HCEC 1CT (cell line): ENCODE results near the gene TMEM9.

Source experiments
- DNase-seq: peaks from one replicate; pipeline ENCODE4 v3.0.0-alpha.2; 2017

Gene TMEM9

DNA sequence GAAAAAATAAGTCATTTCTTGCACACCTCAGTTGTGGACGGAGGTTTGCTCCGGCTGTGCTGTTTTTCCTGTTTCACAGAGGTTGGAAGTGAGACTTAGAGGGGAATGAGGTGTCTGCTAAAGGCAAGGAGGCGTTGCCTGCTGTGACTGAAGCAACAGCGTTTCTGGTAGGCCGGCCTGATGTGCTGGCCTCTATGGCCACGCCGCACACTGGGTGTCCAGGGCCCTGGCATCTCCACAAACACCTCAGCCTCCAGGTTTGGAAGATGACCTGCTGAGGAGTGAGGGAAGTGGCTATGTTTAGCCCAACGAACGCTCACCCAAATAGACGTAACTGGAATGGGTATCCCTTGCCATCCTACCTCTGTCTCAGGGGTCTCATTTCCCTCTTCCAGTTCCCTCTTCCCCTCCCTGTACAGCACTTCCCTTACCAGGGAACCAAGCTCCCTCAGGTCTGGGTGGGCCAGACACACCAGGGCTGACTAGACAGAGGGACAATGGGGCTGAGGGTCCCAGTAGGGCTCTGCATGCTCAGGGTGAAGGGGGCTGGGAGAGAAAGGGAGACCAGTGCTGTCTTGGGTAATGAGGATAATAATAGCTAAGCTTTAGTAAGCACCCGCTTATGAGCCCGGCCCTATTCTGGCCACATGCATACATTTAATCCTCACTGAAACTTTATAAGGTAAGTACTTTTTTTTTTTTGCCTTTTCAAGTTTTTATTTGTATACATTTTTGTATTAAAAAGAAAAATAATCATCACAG, 53.9 kb downstream of the TMEM9 start:
- DNase-seq, result no peak

DNA sequence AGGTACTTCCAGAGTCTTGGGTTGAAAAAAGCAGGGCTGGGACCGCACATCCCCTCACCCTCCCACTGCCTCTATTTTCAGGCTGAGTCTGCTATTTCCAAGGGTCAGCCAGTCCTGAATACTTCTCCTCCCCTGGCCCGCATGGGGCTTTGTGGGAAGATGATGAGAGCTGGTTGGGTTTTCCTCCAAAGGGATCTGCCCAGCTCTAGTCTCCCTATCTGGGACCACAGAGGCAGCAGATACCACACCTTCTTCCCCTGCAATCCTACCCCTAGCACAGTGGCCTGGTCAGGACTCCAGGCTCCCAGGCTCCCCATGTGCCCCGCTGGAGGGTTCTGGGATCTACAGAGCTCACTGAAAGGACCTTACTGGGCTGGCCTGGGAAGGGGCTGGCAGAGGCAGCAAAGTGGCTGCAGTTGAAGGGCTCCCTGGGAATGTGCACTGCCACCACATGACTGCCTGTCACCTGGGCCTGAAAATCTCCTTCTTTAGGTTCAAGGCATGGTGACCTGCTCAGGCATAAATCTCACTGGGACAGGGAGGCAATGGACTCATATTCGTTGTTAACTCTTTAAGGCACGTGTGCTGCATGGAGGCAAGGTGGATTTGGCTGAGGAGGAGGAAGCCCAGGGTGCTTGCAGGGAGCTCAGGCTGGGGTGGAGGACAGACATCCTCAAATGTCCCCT, 55.1 kb downstream of the TMEM9 start:
- no peak for DNase-seq

DNA sequence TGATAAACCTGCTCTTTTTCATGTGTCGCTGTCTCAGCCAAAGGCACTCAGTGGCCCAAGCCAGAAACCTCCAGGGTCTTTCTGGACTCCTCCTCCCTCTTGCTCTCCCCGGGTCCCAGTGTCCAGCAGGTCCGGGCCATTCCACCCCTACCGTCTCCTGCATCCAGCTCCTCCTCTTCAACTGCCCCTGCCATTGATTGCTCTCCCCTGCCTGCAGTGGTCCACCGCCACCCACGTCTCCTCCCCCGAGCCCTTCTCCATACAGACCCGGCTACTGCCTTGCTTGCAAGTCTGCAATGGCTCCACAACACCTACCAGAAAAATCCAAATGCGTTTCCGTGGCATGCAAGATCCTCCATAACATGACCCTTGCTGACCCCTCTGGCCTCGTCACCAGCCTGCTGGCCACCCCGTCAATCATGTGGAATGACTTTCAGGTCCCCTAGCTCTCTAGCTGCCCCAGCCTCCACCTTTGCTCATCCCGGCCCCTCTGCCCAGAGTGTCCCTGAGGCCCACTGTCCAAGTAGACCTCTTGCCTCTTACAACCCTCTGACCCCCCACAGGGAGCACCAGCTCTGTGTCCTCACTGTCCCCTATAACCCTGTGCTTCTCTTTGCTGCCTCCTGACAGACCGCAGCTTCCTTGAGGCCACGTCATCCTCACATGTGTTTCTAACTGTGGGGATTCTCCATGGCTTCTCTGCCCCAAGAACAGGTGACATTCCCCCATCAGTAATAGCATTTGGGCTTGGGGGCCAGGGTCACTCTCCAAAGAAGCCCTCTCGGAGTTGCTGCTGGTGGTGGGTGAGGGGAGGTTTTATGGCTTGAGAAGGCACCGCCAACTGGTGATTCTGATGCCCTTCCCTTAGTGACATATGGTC, 57.1 kb downstream of the TMEM9 start:
- no peak for DNase-seq

DNA sequence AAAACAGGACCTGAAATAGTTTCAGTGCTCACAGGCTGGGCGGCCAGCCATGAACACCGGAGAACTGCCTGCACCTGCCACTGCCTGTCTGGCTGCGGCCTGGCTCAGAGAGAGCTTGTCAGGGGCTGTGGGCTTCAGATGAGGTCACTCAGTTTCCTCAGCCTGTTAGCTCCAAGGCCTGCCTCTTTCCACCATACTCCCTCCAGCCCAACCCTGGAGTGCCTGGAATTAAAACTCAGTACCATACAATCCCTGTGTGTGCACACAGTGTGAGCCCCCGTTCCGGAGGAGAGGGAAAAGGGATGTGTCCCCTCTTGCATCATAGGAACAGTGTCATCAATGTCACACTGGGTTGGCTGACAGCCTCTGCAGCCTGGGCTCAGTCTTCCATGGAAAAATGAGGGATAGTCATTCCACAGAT, 58.2 kb downstream of the TMEM9 start:
- no peak for DNase-seq

DNA sequence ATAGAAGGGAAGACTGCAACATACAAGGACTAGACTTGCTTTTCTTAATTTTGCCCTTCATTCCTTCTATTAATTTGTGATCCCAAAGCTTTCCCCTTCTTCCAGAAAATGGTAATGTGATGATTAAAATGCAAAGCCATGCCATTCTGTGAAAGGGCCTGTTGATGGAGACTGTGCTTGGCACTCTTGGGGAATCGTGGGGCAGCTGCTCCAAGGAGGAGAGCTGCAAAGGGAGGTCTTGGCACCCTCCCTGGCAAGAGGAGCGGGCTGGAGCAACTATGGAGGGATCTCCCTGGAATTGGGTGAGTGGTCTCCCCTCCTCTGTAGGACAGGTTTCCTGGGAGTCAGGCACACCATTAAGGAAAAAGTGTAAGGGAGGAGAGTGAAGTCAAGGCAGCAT, 58.7 kb downstream of the TMEM9 start:
- DNase-seq, result no peak

DNA sequence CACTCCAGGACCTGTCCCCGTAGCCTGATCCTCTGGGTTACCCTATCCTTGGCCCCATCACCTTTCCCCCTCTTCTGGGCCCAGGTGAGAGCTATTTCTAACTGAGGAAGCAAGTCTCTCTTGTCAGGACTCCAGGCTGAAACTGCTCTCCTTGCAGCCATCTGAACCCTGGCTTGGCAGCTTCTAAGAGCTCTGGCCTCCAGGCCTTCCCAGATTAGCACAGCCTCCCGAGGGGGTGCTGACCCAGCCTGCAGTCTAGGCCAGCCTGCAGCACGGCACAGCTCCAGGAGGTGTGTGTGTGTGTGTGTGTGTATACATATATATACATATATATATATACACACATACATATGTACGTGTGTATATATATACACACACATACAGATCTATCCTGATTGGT, 59.4 kb downstream of the TMEM9 start:
- DNase-seq, result no peak

DNA sequence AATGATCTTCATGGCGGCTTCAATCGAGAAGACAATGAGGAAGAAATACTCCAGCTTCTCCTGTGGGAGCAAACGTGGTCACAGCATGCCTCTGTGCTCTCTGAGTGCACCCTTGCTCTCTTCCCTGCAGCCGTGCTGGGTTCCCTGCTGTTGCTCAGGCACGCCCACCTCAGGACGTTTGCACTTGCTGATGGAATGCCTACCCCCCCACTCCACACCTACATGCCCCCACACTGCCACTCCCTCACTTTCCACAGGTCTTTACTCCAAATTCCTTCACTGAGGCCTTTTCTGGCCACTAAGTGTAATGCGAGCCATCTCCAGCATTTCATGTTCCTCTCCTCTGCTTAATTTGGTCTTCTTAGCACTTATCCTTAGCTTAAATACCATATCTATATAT, 60.3 kb downstream of the TMEM9 start:
- no peak for DNase-seq

DNA sequence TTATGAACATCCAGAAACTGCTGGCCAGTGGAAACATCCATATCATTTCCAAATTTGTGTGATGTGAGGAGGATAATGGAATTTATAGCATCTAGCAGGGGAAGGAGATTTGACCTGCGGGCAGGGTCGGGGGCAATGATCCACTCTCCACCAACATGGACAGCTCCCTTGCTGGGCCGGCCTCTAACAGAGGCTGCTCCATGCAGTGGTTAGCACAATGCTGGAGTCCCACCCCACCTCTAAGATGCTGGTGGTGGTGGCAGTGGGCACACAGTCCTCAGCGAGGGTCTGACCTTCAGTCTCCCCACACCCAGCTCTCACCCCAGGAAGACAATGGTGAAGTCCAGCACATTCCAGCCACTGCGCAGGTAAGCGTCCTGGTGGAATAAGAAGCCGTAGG, 60.7 kb downstream of the TMEM9 start:
- no peak for DNase-seq

DNA sequence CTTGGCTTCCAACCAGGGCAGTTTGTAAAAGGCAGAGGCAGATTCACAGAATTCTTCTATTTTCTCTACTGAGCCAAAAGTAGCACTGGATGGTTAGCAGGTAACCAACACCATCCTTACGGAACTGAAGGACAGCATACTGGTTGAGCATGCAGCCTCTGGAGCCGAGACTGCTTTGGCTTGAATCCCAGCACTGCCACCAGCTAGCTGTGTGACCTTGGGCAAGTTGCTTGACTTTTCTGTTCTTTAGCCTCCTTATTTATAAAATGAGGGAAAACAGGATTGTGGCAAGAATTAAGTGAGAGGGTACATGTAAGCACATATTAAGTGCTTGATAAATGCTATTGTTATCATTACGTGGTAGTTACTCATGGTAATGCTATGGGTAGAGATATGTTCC, 61.5 kb downstream of the TMEM9 start:
- no peak for DNase-seq

DNA sequence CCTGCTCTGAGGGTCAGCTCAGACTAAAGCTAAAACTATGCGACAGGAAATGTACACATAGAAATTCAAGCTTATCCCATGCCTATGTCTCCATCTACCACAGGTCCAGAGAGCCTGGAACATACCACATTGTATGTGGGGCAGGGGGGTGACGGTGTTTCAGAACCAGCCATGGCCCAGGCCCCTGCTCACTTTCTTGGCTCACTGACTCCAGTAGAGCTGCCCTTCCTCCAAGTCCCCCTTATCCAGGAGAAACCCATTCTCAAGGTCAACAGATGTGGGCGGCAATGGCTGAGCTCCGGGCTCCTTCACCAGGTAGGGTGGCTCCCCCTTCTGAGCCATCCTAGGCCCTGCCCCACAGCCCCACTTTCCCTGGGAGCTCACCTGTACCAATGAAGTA, 63.0 kb downstream of the TMEM9 start:
- DNase-seq, result no peak

DNA sequence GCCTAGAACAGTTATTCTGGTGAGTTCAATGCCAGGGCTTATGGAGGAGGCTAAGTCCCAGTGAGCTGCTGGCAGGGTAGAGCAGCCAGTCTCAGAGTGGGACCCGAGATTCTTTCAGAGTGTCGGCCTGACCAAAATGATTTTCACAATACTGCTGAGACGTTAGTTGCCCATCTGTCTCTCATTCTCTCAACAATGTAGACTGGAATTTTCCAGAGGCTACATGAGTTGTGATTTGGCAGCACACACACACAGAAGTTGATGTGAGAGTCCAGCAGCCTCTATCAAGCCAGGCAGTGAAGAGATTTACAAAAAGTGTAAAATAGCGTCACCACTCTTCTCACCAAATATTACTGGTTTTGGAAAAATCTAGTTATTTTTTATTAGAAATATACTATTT, 63.7 kb downstream of the TMEM9 start:
- DNase-seq, result no peak

DNA sequence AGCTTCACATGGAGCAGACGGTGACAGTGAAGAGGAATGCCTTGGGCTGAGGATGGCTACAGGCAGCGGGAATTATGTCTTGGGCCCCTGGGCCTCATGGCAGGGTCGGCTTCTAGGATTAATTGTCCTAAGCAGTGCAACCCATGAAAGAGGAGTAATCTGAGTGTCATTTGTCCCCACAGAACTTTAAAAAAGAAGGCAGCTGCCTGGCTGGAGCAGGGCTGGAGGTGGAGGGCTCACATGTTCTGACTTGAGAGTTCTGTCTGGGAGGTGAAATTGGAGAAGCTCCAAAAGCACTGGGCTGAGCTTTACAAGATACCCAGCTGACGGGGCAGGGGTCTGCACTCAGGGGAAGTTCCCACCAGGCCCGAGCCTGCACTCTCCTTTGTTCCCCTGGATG, 64.7 kb downstream of the TMEM9 start:
- DNase-seq, result no peak

DNA sequence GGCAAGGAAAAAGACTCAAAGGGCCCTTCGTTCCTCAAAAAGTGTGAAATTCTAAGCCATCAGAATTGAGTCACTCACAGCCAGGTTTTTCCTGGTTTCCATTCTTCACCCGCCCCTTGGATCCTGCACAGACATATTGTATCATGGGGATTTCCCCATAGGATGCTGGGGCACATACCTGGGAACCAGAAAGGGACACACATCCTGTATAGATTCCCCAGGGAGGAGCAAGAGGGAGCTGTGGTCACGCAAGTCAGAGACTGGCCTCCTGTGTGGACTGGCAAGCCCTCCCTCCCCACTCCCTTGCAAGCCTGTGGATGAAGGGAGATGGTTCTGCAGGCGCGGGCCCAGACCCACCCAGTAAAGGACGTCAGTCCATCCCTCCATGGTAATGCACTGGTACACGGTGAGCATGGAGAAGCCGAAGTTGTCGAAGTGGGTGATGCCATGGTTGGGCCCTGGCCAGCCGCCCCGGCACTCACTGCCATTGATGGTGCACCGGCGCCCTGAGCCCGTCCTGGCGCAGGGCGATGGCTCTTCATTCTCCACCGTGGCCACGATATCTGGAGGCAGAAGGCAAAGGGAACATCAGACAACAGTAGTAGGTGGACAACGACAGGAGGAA, 65.3 kb downstream of the TMEM9 start:
- no peak for DNase-seq

DNA sequence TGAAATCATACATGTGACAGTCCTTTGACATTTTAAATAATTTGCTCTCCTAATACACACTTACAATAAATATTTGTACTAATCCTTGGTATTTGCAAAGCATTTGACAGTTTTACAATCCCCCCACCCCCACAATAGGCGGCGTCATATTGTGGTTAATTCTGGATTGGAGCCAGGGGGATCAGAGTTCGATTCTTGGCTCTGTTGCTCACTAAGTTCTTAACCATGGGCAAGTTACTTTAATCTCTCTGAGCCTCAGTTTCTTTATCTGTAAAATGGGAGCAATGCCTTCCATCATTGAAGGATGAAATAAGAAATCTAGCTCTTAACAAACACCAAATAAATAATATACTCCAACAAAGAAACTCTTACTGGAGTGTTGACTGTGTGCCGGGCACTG, 65.9 kb downstream of the TMEM9 start:
- no peak for DNase-seq

DNA sequence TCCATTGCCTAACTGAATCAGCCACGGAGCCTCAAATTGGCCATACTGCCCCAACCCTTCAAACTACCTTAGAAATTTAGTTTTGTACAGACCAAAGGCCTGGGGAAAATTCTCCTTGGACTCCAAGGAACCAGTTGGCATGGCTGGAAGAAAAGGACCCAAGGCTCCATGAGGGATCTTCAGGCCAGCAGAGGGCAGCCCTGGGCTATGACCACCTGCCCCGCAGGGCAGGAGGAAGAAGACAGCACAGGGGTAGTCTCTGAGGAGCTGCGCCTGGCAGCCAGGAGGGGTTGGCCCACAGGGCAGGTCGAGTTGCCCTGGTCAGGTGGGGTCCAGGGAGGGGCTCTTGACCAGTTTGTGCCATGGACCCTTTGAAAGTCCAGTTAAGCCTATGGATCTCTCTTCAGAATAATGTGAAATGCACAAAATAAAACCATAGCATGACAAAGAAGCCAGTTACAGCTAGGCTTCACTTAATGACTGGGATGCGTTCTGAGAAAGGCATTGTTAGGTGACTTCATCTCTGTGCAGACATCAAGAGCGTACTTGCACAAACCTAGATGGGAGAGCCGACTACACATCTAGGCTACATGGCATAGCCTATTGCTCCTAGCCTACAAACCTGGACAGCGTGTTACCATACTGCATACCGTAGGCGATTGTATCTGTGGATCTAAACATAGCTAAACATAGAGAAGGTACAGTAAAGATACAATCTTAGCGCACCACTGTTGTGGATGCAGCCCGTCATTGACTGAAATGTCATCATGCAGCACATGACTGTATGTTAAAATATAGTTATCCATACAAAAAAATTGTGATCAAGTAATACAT, 68.2 kb downstream of the TMEM9 start:
- peak; percentile 35 for DNase-seq
